Measurements from ENCODE around the gene ZNF24.

ZNF24 gene

DNA sequence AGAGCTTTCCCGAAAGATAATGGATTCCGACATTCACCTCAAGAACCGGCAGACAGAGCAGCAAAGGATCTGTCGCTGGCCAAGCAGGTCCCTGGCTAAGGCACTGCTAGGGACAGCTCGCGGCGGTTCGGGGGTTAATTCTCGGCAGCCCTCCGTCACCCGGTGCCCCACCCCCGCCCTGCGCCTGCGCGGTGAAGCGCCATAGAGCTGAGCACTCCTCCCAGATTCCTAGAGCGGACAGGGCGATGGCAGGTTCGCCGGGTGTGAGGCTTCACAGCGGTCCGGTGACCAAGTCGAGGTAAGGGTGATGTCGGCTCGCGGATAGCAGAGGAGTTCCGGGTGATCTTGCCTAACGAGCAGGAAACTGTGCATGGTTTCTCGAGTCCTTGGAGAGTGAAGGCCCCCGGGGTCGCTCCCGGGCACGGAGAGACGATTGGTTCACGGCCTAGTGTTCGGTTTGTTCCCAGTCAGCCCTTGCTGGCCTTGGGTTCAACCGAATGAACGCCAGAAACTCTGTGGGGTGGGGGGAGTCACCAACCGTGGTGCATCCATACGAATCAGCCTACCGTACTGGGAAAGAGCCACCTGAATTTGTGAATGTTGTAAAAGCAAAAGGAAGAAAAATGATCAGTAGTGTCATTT, 54.0 kb downstream of the ZNF24 start, which contains the start of gene ZSCAN30:
ZSCAN30 (minus strand) TSS at position 136 of the 642 bp plus-strand sequence. CDS start 25,877 bp downstream, outside the sequence.
- DNase-seq (ENCODE audit: low spot score) = peak; percentile 95

DNA sequence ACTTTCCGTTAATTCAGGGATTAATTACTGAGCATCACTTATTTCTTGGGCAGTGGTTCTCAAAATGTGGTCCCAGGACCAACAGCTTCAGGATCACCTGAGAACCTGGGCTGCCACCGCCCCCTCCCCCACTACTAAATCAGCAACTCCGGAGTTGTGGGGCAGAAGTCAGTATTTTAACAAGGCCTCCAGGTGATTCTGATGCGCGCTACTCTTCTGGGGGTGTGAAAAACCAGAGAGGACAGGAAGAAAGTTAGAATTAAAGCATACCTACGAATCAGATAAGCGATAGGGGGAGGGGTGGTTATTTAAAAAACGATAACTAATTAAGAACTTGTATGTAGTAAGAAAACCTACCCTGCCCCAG, 54.5 kb downstream of the ZNF24 start:
- DNase-seq (ENCODE audit: low spot score) = peak; percentile 23

DNA sequence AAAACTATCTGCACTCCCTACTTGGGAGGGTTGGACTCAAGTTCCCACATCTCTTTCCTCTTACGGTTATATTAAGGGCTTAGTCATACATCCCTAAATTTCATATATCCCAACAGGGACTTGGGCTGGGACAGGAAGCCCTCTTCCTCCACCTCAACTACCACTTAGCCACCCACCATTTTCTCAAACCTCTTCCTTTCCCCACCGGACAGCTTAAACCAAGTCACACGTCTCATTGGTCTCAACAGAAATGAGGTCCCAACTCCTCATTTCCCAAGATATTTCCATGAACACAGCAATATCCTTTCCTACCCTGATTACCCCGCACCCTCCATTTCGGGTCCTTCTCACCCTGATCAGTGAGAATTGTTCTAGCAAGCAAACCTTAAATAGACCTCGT, 54.9 kb downstream of the ZNF24 start:
- no peak for DNase-seq (ENCODE audit: low spot score)

- no peak for DNase-seq (ENCODE audit: low spot score)
These were observed 59.4 kb downstream of the ZNF24 start for GRCh38 chr18:35284841-35285240.

DNA sequence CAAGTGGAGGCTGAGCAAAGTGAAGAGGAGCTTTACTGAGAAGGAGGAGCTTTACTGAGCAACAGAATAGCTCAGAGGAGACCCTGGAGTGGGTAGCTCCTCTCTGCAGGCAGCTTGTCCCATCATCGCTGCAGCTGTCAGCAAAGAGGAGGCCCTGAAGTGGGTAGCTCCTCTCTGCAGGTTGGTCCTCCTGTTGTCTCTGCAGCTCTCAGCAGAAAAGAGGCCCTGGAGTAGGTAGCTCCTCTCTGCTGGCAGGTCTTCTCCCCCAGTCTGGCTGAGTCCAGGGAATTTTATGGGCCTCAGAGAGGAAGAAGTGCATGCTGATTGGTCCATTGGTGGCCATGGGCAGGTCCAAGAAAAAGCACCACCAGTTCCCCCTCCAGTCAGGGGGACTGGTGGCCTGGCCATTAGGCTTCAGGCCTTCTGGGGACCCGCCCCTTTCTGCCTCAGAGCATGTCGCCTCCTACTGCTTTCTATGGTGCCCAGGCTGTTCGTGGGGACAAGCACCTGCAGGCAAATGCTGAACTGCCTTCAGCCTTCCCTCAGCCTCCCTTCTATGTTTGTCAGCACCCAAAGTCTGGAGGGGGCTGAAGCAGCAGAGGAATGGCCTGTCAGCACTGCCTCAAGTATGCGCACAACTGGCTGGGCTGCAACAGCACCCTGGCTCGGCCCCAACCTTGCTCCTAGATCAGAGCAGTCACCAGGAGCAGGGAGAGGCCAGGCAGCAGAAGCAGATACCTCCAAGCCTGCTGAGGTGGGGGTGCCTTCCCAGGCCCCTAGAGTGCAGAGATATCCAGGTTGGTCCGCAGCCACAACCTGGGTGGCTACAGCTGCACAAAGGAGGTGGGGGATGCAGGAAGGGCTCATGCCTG, 60.1 kb downstream of the ZNF24 start:
- no peak for DNase-seq (ENCODE audit: low spot score)

GRCh38 chr18:35282353-35282752, 61.9 kb downstream of the ZNF24 start:
- no peak for DNase-seq (ENCODE audit: low spot score)

Measured in CD4-positive, alpha-beta T cell treated with Interleukin-6 at 100 ng/mL for 8 hours (primary cell).